A673 (cell line): Measurements from ENCODE around the gene ZNF366.

ENCODE experiments used
- CTCF ChIP-seq: fragments of 300-800, 200-600 bp; sonication (generic); conservative IDR thresholded peaks from 2 replicates; pipeline ENCODE4 v1.5.1; 2017; ENCODE audit warnings: low read depth, mild to moderate bottlenecking, antibody characterized with exemption, low read length, moderate library complexity, mixed read lengths
- EZH2 ChIP-seq: fragments of 200-600 bp; sonication (generic); IDR thresholded peaks from 2 replicates; pipeline ENCODE4 v1.6.1; 2017; ENCODE audit warnings: borderline replicate concordance, low read depth, mild to moderate bottlenecking, mixed read lengths, antibody characterized with exemption, low read length; ENCODE audit not compliant: poor library complexity, severe bottlenecking

- TF ChIP-seq CTCF (no peak), EZH2 (no peak)
Measured at GRCh38 chr5:72407541-72407940, 99.7 kb downstream of the ZNF366 start.
